Measurements from ENCODE around the gene AKT1.

AKT1 gene

GRCh38 chr14:104778694-104779331 is 16.7 kb downstream of the AKT1 start:
- no peaks in the 10 kb centered on the region for H3K9me3 Mint-ChIP-seq

GRCh38 chr14:104777808-104778249 is 17.7 kb downstream of the AKT1 start:
- H3K9me3 Mint-ChIP-seq = no peaks in the 10 kb centered on the region
- no peaks in the 10 kb centered on the region for H3K4me1 Mint-ChIP-seq (ENCODE audit: low read depth)
- no peak overlapping the region for H3K27ac Mint-ChIP-seq
- H3K4me3 Mint-ChIP-seq = no peak overlapping the region
- H3K27me3 Mint-ChIP-seq = no peaks in the 10 kb centered on the region
- peaks cover 2% of the 10 kb centered on the region for H3K36me3 Mint-ChIP-seq (ENCODE audit: low read depth)

More at GRCh38 chr14:104778694-104779331, 16.7 kb downstream of the AKT1 start:
- H3K27ac Mint-ChIP-seq = no peak overlapping the region
- H3K36me3 Mint-ChIP-seq (ENCODE audit: low read depth) = no peaks in the 10 kb centered on the region
- no peak overlapping the region for H3K4me3 Mint-ChIP-seq
- no peaks in the 10 kb centered on the region for H3K4me1 Mint-ChIP-seq (ENCODE audit: low read depth)
- H3K27me3 Mint-ChIP-seq = no peaks in the 10 kb centered on the region

GRCh38 chr14:104776961-104777807 is 18.4 kb downstream of the AKT1 start:
- no peaks in the 10 kb centered on the region for H3K9me3 Mint-ChIP-seq
- H3K36me3 Mint-ChIP-seq (ENCODE audit: low read depth) = peaks cover 8% of the 10 kb centered on the region
- no peak overlapping the region for H3K27ac Mint-ChIP-seq
- no peak overlapping the region for H3K4me3 Mint-ChIP-seq
- no peaks in the 10 kb centered on the region for H3K4me1 Mint-ChIP-seq (ENCODE audit: low read depth)
- no peaks in the 10 kb centered on the region for H3K27me3 Mint-ChIP-seq

GRCh38 chr14:104776481-104776880 is 19.1 kb downstream of the AKT1 start:
- no peak overlapping the region for H3K4me3 Mint-ChIP-seq
- H3K27ac Mint-ChIP-seq = no peak overlapping the region
- no peaks in the 10 kb centered on the region for H3K9me3 Mint-ChIP-seq
- H3K27me3 Mint-ChIP-seq = no peaks in the 10 kb centered on the region
- H3K4me1 Mint-ChIP-seq (ENCODE audit: low read depth) = no peaks in the 10 kb centered on the region
- peaks cover 15% of the 10 kb centered on the region for H3K36me3 Mint-ChIP-seq (ENCODE audit: low read depth)

- Mint-ChIP-seq H3K27me3 (no peaks in the 10 kb centered on the region), H3K4me3 (no peak overlapping the region), H3K9me3 (peaks cover 3% of the 10 kb centered on the region), H3K27ac (no peak overlapping the region), H3K4me1 (ENCODE audit: low read depth) (no peaks in the 10 kb centered on the region), H3K36me3 (ENCODE audit: low read depth) (peaks cover 26% of the 10 kb centered on the region)
Observed at GRCh38 chr14:104775073-104775489, 20.5 kb downstream of the AKT1 start.

- H3K27me3 Mint-ChIP-seq = no peaks in the 10 kb centered on the region
- H3K36me3 Mint-ChIP-seq (ENCODE audit: low read depth) = peaks cover 30% of the 10 kb centered on the region
Observed at GRCh38 chr14:104774453-104775072, 21.0 kb downstream of the AKT1 start.

GRCh38 chr14:104773505-104774452 is 21.8 kb downstream of the AKT1 start:
- Mint-ChIP-seq H3K4me1 (ENCODE audit: low read depth) (peaks cover 10% of the 10 kb centered on the region), H3K27ac (no peak overlapping the region), H3K4me3 (no peak overlapping the region), H3K36me3 (ENCODE audit: low read depth) (peaks cover 30% of the 10 kb centered on the region), H3K27me3 (no peaks in the 10 kb centered on the region), H3K9me3 (peaks cover 3% of the 10 kb centered on the region)

More at GRCh38 chr14:104774453-104775072, 21.0 kb downstream of the AKT1 start:
- H3K9me3 Mint-ChIP-seq = peaks cover 3% of the 10 kb centered on the region
- peaks cover 4% of the 10 kb centered on the region for H3K4me1 Mint-ChIP-seq (ENCODE audit: low read depth)
- H3K27ac Mint-ChIP-seq = no peak overlapping the region
- H3K4me3 Mint-ChIP-seq = no peak overlapping the region

- Mint-ChIP-seq H3K27me3 (no peaks in the 10 kb centered on the region), H3K4me1 (ENCODE audit: low read depth) (peaks cover 10% of the 10 kb centered on the region), H3K9me3 (peaks cover 3% of the 10 kb centered on the region), H3K27ac (no peak overlapping the region), H3K4me3 (no peak overlapping the region), H3K36me3 (ENCODE audit: low read depth) (peaks cover 30% of the 10 kb centered on the region)
Observed at GRCh38 chr14:104772707-104773504, 22.6 kb downstream of the AKT1 start.

- H3K27ac Mint-ChIP-seq = no peak overlapping the region
- H3K27me3 Mint-ChIP-seq = no peaks in the 10 kb centered on the region
- H3K9me3 Mint-ChIP-seq = peaks cover 3% of the 10 kb centered on the region
- peaks cover 30% of the 10 kb centered on the region for H3K36me3 Mint-ChIP-seq (ENCODE audit: low read depth)
- peaks cover 10% of the 10 kb centered on the region for H3K4me1 Mint-ChIP-seq (ENCODE audit: low read depth)
- no peak overlapping the region for H3K4me3 Mint-ChIP-seq
Observed at GRCh38 chr14:104771918-104772706, 23.4 kb downstream of the AKT1 start.

GRCh38 chr14:104771374-104771773 is 24.2 kb downstream of the AKT1 start:
- no peak overlapping the region for H3K27ac Mint-ChIP-seq

GRCh38 chr14:104770851-104771272 is 24.7 kb downstream of the AKT1 start:
- Mint-ChIP-seq H3K4me3 (no peak overlapping the region), H3K36me3 (ENCODE audit: low read depth) (peaks cover 30% of the 10 kb centered on the region), H3K27ac (no peak overlapping the region), H3K9me3 (peaks cover 3% of the 10 kb centered on the region), H3K4me1 (ENCODE audit: low read depth) (peaks cover 10% of the 10 kb centered on the region), H3K27me3 (no peaks in the 10 kb centered on the region)

More at GRCh38 chr14:104771374-104771773, 24.2 kb downstream of the AKT1 start:
- H3K9me3 Mint-ChIP-seq = peaks cover 3% of the 10 kb centered on the region
- H3K27me3 Mint-ChIP-seq = no peaks in the 10 kb centered on the region
- peaks cover 30% of the 10 kb centered on the region for H3K36me3 Mint-ChIP-seq (ENCODE audit: low read depth)
- peaks cover 10% of the 10 kb centered on the region for H3K4me1 Mint-ChIP-seq (ENCODE audit: low read depth)
- no peak overlapping the region for H3K4me3 Mint-ChIP-seq

- Mint-ChIP-seq H3K4me1 (ENCODE audit: low read depth) (peaks cover 10% of the 10 kb centered on the region), H3K27ac (no peak overlapping the region), H3K27me3 (no peaks in the 10 kb centered on the region), H3K36me3 (ENCODE audit: low read depth) (peaks cover 30% of the 10 kb centered on the region), H3K9me3 (peaks cover 3% of the 10 kb centered on the region), H3K4me3 (no peak overlapping the region)
Observed at GRCh38 chr14:104770072-104770579, 25.4 kb downstream of the AKT1 start.
